ENCODE results near the gene KCNH8.

KCNH8 gene

GRCh38 chr3:19213603-19214220, 65.4 kb downstream of the KCNH8 start:
- Histone ChIP-seq H3K36me3 (ENCODE audit: control insufficient read depth, insufficient read depth, low read length) (no peaks in the 10 kb centered on the region), H3K4me2 (ENCODE audit: low read length) (no peak overlapping the region), H3K9me3 (ENCODE audit: control insufficient read depth, low read length) (no peaks in the 10 kb centered on the region), H3K9ac (no peak overlapping the region), H3K27ac (no peak overlapping the region), H3K4me3 (ENCODE audit: low read depth, low read length) (no peak overlapping the region), H3K79me2 (no peaks in the 10 kb centered on the region), H2AFZ (no peak overlapping the region), H3K4me1 (no peaks in the 10 kb centered on the region), H3K27me3 (ENCODE audit: control insufficient read depth, insufficient read depth, low read length) (no peaks in the 10 kb centered on the region)
- TF ChIP-seq, protein P1, sequence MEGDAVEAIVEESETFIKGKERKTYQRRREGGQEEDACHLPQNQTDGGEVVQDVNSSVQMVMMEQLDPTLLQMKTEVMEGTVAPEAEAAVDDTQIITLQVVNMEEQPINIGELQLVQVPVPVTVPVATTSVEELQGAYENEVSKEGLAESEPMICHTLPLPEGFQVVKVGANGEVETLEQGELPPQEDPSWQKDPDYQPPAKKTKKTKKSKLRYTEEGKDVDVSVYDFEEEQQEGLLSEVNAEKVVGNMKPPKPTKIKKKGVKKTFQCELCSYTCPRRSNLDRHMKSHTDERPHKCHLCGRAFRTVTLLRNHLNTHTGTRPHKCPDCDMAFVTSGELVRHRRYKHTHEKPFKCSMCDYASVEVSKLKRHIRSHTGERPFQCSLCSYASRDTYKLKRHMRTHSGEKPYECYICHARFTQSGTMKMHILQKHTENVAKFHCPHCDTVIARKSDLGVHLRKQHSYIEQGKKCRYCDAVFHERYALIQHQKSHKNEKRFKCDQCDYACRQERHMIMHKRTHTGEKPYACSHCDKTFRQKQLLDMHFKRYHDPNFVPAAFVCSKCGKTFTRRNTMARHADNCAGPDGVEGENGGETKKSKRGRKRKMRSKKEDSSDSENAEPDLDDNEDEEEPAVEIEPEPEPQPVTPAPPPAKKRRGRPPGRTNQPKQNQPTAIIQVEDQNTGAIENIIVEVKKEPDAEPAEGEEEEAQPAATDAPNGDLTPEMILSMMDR (IDR thresholded peaks at IDR 0.05), result peak; percentile 13

DNA sequence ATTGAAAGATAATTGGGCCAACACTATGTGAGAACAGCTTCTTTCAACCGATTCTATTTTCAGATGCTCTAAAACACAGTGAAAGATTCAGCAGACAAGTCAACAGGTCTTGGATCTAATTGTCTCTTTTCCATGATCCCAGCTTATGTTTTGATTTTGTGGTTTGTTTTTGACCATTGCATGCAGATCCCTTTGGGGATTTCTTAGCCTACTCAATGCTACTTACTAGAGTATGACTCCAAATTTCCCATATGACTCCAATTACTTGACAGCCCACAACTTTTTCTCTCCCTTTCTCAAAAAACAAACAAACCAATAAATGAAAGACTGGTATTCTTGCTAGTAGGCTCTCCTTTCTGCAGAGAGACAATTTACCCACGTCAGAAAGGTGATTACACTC, 67.1 kb downstream of the KCNH8 start:
- Histone ChIP-seq H3K4me3 (ENCODE audit: low read depth, low read length) (no peak overlapping the region), H3K36me3 (ENCODE audit: control insufficient read depth, insufficient read depth, low read length) (no peaks in the 10 kb centered on the region), H3K79me2 (no peaks in the 10 kb centered on the region), H3K4me2 (ENCODE audit: low read length) (no peak overlapping the region), H2AFZ (no peak overlapping the region), H3K27ac (no peak overlapping the region), H3K4me1 (no peaks in the 10 kb centered on the region), H3K9ac (no peak overlapping the region), H3K9me3 (ENCODE audit: control insufficient read depth, low read length) (no peaks in the 10 kb centered on the region), H3K27me3 (ENCODE audit: control insufficient read depth, insufficient read depth, low read length) (no peaks in the 10 kb centered on the region)
- TF ChIP-seq, protein P1 (IDR thresholded peaks at IDR 0.05), result no peak

DNA sequence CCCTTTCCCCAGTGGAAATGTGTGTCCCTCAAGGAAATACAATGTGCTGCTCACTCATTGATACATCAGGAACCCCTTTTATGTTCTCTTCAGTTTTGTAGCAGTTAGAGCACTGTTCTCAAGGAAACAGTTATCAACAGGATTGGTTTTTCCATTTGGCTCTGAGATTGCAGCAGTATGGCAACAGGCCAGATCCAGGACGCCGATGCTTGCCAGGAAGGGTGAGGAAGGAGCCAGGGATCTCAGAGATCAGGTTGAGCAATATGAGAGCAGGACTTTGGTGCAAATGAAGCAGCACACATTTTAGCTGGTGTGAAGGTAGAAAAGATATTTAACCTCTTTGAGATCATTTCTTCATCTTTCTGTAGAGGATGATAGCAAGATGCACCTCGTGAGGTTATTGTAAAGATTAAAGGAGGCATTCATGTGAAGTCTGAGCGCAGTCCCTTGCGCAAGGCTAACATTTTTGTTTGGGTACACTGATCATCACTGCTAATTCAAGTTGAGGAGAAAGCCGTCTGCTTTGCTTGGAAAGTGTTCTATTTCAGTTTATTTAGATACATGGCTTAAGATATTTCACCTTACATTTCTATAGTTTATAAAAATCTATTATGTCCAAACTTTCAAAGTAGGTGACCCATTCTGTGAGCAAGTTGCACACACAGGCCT, 68.5 kb downstream of the KCNH8 start:
- no peak overlapping the region for H3K27ac ChIP-seq

DNA sequence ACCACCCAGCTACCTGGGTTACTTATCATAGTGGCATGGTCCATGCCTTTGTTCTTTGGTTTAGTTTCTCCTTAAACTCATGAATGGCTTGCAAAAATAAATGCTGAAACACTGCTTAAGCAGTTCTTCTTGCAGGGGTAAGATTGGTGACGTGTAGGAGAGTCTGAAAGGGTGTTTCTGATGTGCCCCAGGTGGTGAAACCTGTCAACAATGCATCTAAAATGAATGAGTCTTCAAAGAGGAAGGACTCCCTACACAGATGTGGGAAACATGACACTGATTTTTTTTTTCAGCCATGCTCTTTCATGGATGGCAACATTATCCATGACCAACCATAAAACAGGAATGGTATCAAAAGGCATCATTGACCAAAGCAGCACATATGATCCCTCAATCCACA, 72.0 kb downstream of the KCNH8 start:
- H3K36me3 ChIP-seq (ENCODE audit: control insufficient read depth, insufficient read depth, low read length), result no peaks in the 10 kb centered on the region
- no peaks in the 10 kb centered on the region for H3K27me3 ChIP-seq (ENCODE audit: control insufficient read depth, insufficient read depth, low read length)
- H3K4me2 ChIP-seq (ENCODE audit: low read length), result no peak overlapping the region
- H2AFZ ChIP-seq, result no peak overlapping the region
- H3K9ac ChIP-seq, result no peak overlapping the region
- H3K27ac ChIP-seq, result no peak overlapping the region
- H3K79me2 ChIP-seq, result no peaks in the 10 kb centered on the region
- H3K4me3 ChIP-seq (ENCODE audit: low read depth, low read length), result no peak overlapping the region
- no peaks in the 10 kb centered on the region for H3K9me3 ChIP-seq (ENCODE audit: control insufficient read depth, low read length)
- TF ChIP-seq, protein P1 (IDR thresholded peaks at IDR 0.05), result no peak
- no peaks in the 10 kb centered on the region for H3K4me1 ChIP-seq

More for the DNA sequence above, 68.5 kb downstream of the KCNH8 start:
- no peak overlapping the region for H2AFZ ChIP-seq
- no peaks in the 10 kb centered on the region for H3K4me1 ChIP-seq
- TF ChIP-seq, protein P1 (IDR thresholded peaks at IDR 0.05), result no peak
- H3K79me2 ChIP-seq, result no peaks in the 10 kb centered on the region
- no peaks in the 10 kb centered on the region for H3K36me3 ChIP-seq (ENCODE audit: control insufficient read depth, insufficient read depth, low read length)
- H3K9ac ChIP-seq, result no peak overlapping the region
- H3K27me3 ChIP-seq (ENCODE audit: control insufficient read depth, insufficient read depth, low read length), result no peaks in the 10 kb centered on the region
- no peak overlapping the region for H3K4me2 ChIP-seq (ENCODE audit: low read length)
- no peaks in the 10 kb centered on the region for H3K9me3 ChIP-seq (ENCODE audit: control insufficient read depth, low read length)
- no peak overlapping the region for H3K4me3 ChIP-seq (ENCODE audit: low read depth, low read length)

GRCh38 chr3:19221081-19221480, 72.8 kb downstream of the KCNH8 start:
- no peaks in the 10 kb centered on the region for H3K27me3 ChIP-seq (ENCODE audit: control insufficient read depth, insufficient read depth, low read length)
- TF ChIP-seq, protein P1 (IDR thresholded peaks at IDR 0.05), result no peak
- no peak overlapping the region for H3K27ac ChIP-seq
- no peak overlapping the region for H3K4me3 ChIP-seq (ENCODE audit: low read depth, low read length)
- no peaks in the 10 kb centered on the region for H3K4me1 ChIP-seq
- H3K9me3 ChIP-seq (ENCODE audit: control insufficient read depth, low read length), result no peaks in the 10 kb centered on the region
- no peak overlapping the region for H2AFZ ChIP-seq
- no peaks in the 10 kb centered on the region for H3K36me3 ChIP-seq (ENCODE audit: control insufficient read depth, insufficient read depth, low read length)
- H3K79me2 ChIP-seq, result no peaks in the 10 kb centered on the region
- no peak overlapping the region for H3K9ac ChIP-seq
- no peak overlapping the region for H3K4me2 ChIP-seq (ENCODE audit: low read length)

Data from parathyroid adenoma (tissue), 2 donors.